Adipocyte (in vitro differentiated cells): ENCODE data around the gene RIC1.
"Not testable (repeated sequence)": the region's sequence is repeated elsewhere in the genome, so short reads cannot be mapped to it uniquely, and the experiment has no call there.

Experiments used
- DNase-seq: peaks from one replicate; pipeline ENCODE4 v3.0.0-alpha.2; 2015; ENCODE audit warnings: low read depth
- H3K27me3 ChIP-seq: replicated peaks from 2 replicates; pipeline ENCODE4 v1.7.0; 2013; ENCODE audit warnings: mild to moderate bottlenecking, low read length, moderate library complexity; ENCODE audit not compliant: control insufficient read depth, insufficient read depth
- H3K36me3 ChIP-seq: 2 replicates; pipeline ENCODE4 v1.7.0; 2013; ENCODE audit warnings: low read length, mild to moderate bottlenecking, moderate library complexity; ENCODE audit not compliant: control insufficient read depth, insufficient read depth, severe bottlenecking
- H3K4me1 ChIP-seq: 2 replicates; pipeline ENCODE4 v1.7.0; 2013; ENCODE audit warnings: mild to moderate bottlenecking, low read length, moderate library complexity; ENCODE audit not compliant: control insufficient read depth, insufficient read depth
- H3K4me3 ChIP-seq: 2 replicates; pipeline ENCODE4 v1.7.0; 2013; ENCODE audit warnings: mild to moderate bottlenecking, low read length, moderate library complexity
- H3K9ac ChIP-seq: 2 replicates; pipeline ENCODE4 v1.7.0; 2013; ENCODE audit warnings: mild to moderate bottlenecking, low read length, moderate library complexity
- H3K9me3 ChIP-seq: 2 replicates; pipeline ENCODE4 v1.7.0; 2013; ENCODE audit warnings: mild to moderate bottlenecking, low read length, moderate library complexity; ENCODE audit not compliant: control insufficient read depth

The RIC1 gene

DNA sequence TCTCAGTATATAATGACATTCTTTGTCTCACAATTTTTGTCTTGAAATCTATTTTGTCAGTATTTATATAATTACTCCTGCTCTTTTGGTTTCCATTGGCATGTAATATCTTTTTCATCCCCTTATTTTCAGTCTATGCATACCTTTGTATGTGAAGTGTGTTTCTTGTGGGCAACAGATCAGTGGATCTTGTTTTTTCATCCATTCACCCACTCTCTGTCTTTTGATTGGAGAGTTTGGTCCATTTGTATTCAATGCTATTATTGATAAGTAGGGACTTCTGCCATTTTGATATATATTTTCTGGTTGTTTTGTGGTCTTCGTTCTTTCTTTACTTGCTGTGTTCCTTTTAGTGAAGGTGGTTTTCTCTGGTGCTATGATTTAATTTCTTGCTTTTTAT lies 10.9 kb downstream of the RIC1 start:
- no peak for DNase-seq
- Histone ChIP-seq H3K4me3 (no peak overlapping the region), H3K36me3 (no peaks in the 10 kb centered on the region), H3K4me1 (no peaks in the 10 kb centered on the region), H3K9ac (no peak overlapping the region), H3K27me3 (no peaks in the 10 kb centered on the region), H3K9me3 (peaks cover 10% of the 10 kb centered on the region)

DNA sequence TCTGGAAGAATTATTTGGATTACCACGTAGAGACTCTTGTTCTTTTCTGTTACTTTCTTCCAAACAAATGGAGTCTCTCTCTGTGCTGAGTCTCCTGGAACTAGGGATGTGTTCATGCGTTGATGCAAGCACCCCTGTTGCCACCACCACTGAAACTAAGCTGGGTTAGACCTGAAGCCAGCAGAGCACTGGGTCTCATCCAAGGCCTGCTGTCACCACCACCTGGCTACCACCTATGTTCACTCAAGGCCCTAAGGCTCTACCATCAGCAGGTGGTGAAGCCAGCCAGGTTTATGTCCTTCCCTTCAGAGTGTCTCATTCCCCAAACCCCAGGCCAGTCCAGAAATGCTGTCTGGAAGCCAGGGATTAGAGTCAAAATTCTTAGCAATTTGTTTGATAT lies 13.3 kb downstream of the RIC1 start:
- H3K4me3 ChIP-seq = no peak overlapping the region
- peaks cover 5% of the 10 kb centered on the region for H3K9me3 ChIP-seq
- no peaks in the 10 kb centered on the region for H3K36me3 ChIP-seq
- H3K9ac ChIP-seq = no peak overlapping the region
- H3K27me3 ChIP-seq = no peaks in the 10 kb centered on the region
- peaks cover 3% of the 10 kb centered on the region for H3K4me1 ChIP-seq
- no peak for DNase-seq

DNA sequence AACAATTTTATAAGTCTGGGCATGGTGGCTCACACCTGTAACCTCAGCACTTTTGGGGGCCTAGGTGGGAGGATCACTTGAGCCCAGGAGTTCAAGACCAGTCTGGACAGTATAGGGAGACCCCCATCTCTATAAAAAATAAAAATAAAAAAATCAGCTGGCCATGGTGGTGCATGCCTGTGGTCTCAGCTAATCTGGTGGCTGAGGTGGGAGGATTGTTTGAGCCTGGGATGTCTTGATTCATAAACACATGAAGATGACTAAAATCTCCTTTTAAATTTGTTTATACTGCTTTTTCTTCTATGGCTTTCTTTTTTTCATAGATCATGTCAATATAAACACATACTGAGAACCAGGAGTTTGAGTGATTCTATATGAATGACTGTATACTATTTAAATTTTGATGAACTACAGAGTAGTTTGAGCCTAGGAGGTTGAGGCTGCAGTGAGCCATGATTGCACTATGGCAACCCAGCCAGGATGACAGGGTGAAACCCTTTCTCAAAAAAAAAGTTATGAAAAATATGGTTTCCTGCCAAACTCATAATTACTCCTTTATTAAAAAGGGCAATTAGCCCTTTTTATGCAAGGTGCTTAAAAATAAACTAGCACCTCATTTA lies 14.2 kb downstream of the RIC1 start:
- Histone ChIP-seq H3K4me1 (peaks cover 3% of the 10 kb centered on the region), H3K4me3 (no peak overlapping the region), H3K9ac (no peak overlapping the region), H3K36me3 (no peaks in the 10 kb centered on the region), H3K9me3 (peaks cover 5% of the 10 kb centered on the region), H3K27me3 (no peaks in the 10 kb centered on the region)
- no peak for DNase-seq

DNA sequence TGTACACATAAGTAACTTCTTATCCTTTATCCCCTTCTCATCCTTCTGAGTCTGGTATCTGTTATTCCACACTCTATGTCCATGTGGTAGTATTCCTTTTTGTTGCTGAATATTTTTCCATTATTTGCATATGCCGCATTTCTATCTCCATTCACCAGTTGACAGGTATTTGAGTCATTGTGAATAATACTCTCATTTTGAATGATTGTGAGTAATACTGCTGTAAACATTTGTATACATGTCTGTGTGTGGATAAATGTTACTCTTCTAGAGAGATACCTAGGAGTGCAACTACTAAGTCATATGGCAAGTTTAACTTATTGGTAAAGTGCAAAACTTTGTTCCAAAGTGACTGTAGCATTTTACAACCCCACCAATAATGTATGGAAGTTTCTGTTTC lies 15.6 kb downstream of the RIC1 start:
- DNase-seq = no peak
- Histone ChIP-seq H3K9ac (no peak overlapping the region), H3K27me3 (no peaks in the 10 kb centered on the region), H3K4me1 (peaks cover 3% of the 10 kb centered on the region), H3K4me3 (no peak overlapping the region), H3K9me3 (peaks cover 11% of the 10 kb centered on the region), H3K36me3 (no peaks in the 10 kb centered on the region)

DNA sequence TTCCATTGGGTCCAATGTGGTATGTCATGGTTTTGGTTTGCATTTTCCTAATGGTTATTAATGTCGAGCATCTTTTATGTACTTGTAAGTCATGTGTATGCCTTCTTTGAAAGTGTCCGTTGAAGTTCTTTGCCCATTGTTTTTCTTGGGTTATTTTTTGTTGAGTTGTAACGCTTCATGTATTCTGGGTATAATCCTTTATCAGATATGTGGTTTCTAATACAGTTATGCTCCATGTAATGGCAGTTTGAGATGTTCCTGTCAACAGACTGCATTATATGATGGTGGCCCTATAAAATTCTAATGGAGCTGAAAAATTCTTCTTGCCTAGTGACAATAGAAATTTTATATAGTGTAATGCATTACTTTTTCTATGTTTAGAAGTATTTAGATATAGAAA lies 17.2 kb downstream of the RIC1 start:
- Histone ChIP-seq H3K4me3 (no peak overlapping the region), H3K27me3 (no peaks in the 10 kb centered on the region), H3K9ac (no peak overlapping the region), H3K4me1 (peaks cover 3% of the 10 kb centered on the region), H3K9me3 (peaks cover 6% of the 10 kb centered on the region), H3K36me3 (no peaks in the 10 kb centered on the region)
- no peak for DNase-seq

DNA sequence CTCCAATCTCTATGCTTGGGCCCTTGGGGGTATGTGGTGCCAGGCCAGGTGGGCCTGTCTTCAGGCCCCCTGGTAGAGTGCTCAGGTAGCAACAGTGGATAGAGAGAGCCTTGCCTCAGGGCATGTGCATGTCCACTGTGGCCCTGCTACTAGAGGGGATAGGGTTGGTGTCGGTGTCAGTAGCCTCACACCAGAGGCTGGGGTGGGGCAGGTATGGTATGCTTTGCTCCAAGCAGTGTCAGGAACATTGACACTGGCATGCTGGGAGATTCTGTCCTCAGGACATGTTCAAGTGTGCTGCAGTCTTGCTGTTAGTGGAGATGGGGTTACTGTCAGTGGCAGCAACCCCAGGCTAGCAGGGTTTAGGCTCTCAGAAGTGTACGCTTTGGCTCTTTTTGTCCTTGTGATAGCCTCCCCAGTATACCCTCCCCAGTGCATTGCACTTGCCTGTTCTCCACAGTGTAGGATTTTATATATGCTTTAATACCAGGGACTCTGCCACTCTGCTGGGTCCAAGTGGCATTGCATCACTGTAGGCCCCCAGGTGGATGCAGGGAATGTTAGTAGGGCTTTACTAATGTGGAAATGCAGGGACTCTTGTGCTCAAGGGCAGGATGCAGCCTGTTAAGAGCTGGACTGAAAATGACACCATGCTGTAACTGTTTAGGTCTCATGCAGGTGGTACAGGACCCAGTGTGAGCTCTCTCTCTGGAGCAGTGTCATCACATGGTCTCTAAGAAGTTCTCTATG lies 21.6 kb downstream of the RIC1 start:
- Histone ChIP-seq H3K4me1 (peaks cover 3% of the 10 kb centered on the region), H3K9me3 (peaks cover 22% of the 10 kb centered on the region), H3K4me3 (no peak overlapping the region), H3K27me3 (no peaks in the 10 kb centered on the region), H3K36me3 (no peaks in the 10 kb centered on the region), H3K9ac (no peak overlapping the region)
- DNase-seq = no peak

DNA sequence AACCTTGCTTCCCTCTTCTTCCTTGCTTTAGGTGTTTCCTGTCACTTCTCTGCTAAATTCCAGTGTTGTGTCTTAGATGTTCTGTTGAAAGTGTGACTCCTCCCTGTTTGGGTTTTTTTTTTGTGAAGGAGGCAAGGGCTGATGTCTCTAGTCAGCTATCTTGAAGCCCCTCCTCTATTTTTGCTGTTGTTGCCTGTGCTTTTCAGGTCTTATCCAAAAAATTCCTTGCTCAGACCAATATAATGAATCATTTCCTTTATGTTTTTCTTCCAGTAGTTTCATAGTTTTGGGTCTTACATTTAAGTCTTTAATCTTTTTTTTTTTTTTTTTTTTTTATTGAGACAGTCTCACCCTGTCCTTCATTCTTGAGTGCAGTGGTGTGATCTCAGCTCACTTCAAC lies 22.3 kb downstream of the RIC1 start:
- H3K27me3 ChIP-seq = no peaks in the 10 kb centered on the region
- H3K4me1 ChIP-seq = peaks cover 3% of the 10 kb centered on the region
- H3K9me3 ChIP-seq = peaks cover 22% of the 10 kb centered on the region
- no peak for DNase-seq
- no peak overlapping the region for H3K9ac ChIP-seq
- H3K36me3 ChIP-seq = no peaks in the 10 kb centered on the region
- no peak overlapping the region for H3K4me3 ChIP-seq

DNA sequence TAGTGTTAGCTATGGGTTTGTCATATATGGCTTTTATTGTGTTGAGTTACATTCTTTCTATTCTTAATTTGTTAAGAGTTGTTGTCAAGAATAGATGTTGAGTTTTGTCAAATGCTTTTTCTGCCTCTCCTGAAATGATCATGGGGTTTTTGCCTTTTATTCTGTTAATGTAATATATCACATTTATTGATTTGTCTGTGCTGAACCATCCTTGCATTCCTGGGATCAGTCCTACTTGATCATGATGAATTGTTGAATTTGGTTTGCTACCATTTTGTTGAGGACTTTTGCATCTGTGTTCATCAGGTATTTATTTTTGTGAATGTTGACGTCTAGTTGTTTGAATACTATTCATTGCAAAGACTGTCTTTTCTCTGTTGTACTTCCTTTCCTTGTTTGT lies 23.9 kb downstream of the RIC1 start:
- no peak overlapping the region for H3K4me3 ChIP-seq
- no peaks in the 10 kb centered on the region for H3K27me3 ChIP-seq
- H3K9ac ChIP-seq = no peak overlapping the region
- no peaks in the 10 kb centered on the region for H3K4me1 ChIP-seq
- peaks cover 22% of the 10 kb centered on the region for H3K9me3 ChIP-seq
- DNase-seq = no peak
- H3K36me3 ChIP-seq = peaks cover 9% of the 10 kb centered on the region

DNA sequence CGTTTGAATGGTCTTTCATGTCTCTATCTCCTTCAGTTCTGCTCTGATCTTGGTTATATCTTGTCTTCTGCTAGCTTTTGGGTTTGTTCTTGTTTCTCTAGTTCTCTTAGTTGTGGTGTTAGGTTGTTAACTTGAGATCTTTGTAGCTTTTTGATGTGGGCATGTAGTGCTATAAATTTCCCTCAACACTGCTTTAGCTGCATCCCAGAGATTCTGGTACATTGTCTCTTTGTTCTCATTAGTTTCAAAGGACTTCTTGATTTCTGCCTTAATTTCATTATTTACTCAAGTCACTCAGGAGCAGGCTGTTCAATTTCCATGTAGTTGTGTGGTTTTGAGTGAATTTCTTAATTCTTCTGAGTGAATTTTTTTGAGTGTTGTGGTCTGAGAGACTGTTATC lies 33.9 kb downstream of the RIC1 start:
- H3K9me3 ChIP-seq, H3K4me3 ChIP-seq, H3K4me1 ChIP-seq, H3K9ac ChIP-seq, DNase-seq, H3K27me3 ChIP-seq: not testable (repeated sequence)
- H3K36me3 ChIP-seq = peaks cover 24% of the 10 kb centered on the region

DNA sequence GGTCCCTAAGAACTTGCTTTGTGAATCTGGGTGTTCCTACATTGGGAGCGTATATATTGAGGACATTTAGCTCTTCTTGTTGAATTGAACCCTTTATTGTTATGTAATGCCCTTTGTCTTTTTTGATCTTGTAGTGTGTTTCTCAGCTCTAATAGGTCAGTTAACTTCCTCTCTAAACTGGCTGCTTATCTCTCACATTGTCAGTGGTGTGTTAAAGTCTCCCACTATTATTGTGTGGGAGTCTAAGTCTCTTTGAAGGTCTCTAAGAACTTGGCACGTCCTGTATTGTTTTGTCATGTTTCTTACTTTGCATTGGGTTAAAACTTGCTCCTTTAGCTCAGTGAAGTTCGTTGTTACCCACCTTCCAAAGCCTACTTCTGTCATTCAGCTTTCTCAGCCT lies 36.2 kb downstream of the RIC1 start:
- peaks cover 12% of the 10 kb centered on the region for H3K36me3 ChIP-seq
- no peak overlapping the region for H3K9ac ChIP-seq
- no peak for DNase-seq
- H3K9me3 ChIP-seq = peaks cover 8% of the 10 kb centered on the region
- no peaks in the 10 kb centered on the region for H3K27me3 ChIP-seq
- H3K4me1 ChIP-seq = no peaks in the 10 kb centered on the region
- H3K4me3 ChIP-seq = no peak overlapping the region

DNA sequence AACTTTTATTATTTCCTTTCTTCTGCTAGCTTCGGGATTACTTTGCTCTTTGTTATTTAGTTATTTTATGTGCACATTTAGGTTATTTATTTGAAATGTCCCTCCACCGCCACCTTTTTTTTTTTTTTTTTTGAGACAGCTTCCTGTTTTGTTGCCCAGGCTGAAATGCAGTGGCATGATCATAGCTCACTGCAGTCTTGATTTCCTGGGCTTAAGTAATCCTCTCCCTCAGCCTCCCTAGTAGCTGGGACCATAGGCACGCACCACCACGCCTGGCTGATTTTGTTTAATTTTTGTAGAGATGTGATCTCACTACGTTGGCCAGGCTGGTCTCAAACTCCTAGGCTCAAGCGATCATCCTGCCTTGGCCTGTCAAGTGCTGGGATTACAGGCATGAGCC lies 38.5 kb downstream of the RIC1 start:
- H3K27me3 ChIP-seq = no peaks in the 10 kb centered on the region
- H3K4me1 ChIP-seq = no peaks in the 10 kb centered on the region
- no peak overlapping the region for H3K9ac ChIP-seq
- H3K36me3 ChIP-seq = peaks cover 9% of the 10 kb centered on the region
- peaks cover 11% of the 10 kb centered on the region for H3K9me3 ChIP-seq
- no peak overlapping the region for H3K4me3 ChIP-seq
- no peak for DNase-seq

DNA sequence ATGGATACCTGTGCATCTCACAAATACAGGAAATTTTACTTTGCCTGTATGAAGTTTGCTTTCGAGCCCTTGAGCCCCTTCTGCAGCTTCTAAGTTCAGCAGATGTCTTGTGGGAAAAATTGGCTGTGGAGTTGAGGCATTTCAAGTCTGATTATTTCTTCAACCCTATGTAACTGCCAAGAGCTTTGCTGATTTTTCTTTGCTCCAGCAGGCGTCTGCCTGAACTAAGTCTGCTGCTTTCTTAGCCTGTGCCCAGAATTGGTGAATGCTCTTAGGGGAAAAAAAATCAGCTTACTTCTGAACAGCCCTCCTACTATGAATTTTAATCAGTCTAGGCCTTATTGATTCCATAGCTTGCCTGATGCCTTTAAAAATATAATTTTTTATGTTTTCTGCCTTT lies 41.2 kb downstream of the RIC1 start:
- no peak for DNase-seq
- Histone ChIP-seq H3K9ac (no peak overlapping the region), H3K4me3 (no peak overlapping the region), H3K36me3 (peaks cover 9% of the 10 kb centered on the region), H3K27me3 (no peaks in the 10 kb centered on the region), H3K4me1 (no peaks in the 10 kb centered on the region), H3K9me3 (peaks cover 3% of the 10 kb centered on the region)
